ENCODE measurements around the gene ARL16.

The ARL16 gene

DNA sequence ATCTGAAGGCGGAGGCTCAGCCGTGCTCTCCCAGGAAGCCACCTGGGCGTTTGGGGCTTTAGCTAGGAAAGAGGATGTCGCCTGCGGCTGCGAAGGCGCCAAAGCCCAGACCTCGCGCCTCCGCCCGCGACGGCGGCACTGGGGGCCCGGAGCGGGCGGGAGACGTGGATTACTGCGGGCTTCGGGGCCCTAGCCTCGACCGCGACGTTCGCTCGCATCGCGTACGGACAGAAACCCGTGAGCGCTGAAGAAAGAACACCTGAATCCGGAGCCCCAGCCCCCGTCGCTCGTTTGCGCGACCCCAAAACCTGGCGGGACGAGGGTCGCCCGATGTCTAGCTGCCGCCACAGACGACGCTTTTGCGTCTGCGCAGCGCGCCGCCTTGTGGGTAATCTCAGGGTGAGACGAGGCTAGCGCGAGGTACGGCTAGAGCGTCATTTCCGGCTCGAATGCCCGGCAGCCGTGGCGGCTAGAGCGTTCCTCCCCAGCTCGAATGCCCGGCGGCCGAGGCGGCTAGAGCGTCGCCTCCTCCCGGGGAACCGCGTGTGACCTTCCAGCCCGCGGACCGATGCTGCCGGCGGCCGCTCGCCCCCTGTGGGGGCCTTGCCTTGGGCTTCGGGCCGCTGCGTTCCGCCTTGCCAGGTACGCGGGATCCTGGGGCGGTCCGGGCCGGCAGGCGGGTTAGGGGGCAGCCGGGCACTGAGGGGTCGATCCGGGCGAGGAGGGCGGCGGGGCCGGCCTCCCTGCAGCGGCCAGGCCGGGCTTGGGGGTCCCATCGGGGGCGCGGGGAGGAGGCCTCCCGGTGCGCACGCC lies 19.5 kb upstream of the ARL16 start, which contains the start of gene MRPL12:
TSS of gene MRPL12 (plus strand) at position 434 of the 813 bp plus-strand sequence. CDS start at position 569, 135 bp downstream.
- H3K36me3 ChIP-seq (ENCODE audit: control insufficient read depth, insufficient read depth, low read length): peaks cover 42% of the 10 kb centered on the region
- peaks cover 15% of the 10 kb centered on the region for H3K4me1 ChIP-seq (ENCODE audit: control insufficient read depth, insufficient read depth, low read length)

DNA sequence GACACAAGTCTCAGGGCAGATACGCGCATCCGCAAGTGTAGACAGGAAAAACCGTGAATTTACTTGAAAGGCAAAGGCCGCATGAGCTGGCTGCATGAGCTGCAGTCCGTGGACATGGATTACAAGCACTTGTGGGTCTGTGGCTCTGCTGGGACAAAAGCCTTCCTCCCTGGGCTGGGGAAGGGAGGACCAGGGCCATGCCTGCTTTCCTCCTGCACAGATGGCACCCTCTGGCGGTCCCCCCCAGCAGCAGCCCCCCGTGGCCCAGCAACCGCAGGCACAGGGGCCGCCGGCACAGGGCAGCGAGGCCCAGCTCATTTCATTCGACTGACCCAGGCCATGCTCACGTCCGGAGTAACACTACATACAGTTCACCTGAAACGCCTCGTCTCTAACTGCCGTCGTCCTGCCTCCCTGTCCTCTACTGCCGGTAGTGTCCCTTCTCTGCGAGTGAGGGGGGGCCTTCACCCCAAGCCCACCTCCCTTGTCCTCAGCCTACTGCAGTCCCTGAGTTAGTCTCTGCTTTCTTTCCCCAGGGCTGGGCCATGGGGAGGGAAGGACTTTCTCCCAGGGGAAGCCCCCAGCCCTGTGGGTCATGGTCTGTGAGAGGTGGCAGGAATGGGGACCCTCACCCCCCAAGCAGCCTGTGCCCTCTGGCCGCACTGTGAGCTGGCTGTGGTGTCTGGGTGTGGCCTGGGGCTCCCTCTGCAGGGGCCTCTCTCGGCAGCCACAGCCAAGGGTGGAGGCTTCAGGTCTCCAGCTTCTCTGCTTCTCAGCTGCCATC lies 17.9 kb upstream of the ARL16 start:
- Histone ChIP-seq H3K27ac (ENCODE audit: insufficient read depth, low read depth, low read length, poor library complexity, severe bottlenecking) (no peak overlapping the region), H3K4me3 (ENCODE audit: insufficient read depth, low read depth, low read length) (peak overlapping the region; percentile 99), H3K4me1 (ENCODE audit: control insufficient read depth, insufficient read depth, low read length) (peaks cover 15% of the 10 kb centered on the region), H3K9me3 (ENCODE audit: control insufficient read depth, low read length) (no peaks in the 10 kb centered on the region), H3K27me3 (ENCODE audit: control insufficient read depth, insufficient read depth, low read length, poor library complexity, severe bottlenecking) (no peaks in the 10 kb centered on the region), H3K36me3 (ENCODE audit: control insufficient read depth, insufficient read depth, low read length) (peaks cover 32% of the 10 kb centered on the region)
- 89 to 92% methylated on average over 23 of the region's 23 CpGs for WGBS, 2 experiments

More for the DNA sequence above, 19.5 kb upstream of the ARL16 start, which contains the start of gene MRPL12:
- Histone ChIP-seq H3K4me3 (ENCODE audit: insufficient read depth, low read depth, low read length) (peak within 1 kb of the TSS; percentile 99), H3K27me3 (ENCODE audit: control insufficient read depth, insufficient read depth, low read length, poor library complexity, severe bottlenecking) (no peaks in the 10 kb centered on the region), H3K27ac (ENCODE audit: insufficient read depth, low read depth, low read length, poor library complexity, severe bottlenecking) (peak within 1 kb of the TSS; percentile 6), H3K9me3 (ENCODE audit: control insufficient read depth, low read length) (no peaks in the 10 kb centered on the region)
- 0% methylated on average over 102 of the region's 102 CpGs for WGBS, 2 experiments

DNA sequence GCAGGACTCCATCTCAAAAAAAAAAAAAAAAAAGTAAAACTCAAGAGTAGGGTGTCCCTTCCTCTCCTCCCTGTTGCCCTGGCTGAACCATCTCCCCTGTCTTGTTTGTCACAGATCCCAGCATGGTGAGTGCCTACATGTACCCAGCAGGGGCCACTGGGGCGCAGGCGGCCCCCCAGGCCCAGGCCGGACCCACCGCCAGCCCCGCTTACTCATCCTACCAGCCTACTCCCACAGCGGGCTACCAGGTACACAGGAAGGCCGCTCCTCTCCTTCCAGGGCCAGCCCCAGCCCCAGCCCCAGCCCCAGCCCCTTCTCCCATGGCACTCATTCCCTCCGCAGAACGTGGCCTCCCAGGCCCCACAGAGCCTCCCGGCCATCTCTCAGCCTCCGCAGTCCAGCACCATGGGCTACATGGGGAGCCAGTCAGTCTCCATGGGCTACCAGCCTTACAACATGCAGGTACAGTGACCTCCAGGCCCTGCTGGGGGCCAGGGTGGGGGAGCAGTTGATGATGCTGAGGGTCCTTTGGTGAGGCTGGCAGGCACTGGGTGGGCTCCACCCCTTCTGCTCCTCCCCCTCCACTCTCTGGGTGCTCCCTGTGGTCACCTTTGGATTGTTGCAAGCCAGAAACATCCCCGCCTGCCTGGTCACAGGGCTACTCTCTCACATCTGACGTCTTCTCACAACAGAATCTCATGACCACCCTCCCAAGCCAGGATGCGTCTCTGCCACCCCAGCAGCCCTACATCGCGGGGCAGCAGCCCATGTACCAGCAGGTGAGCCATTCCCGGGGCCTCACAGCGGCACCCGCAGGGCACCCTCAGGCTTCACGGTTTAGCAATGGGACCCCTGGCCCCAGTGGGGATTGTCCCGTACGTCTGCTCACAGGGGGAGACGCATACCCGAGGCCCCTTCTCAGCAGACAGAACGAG lies 17.0 kb upstream of the ARL16 start:
- H3K4me1 ChIP-seq (ENCODE audit: control insufficient read depth, insufficient read depth, low read length): peaks cover 15% of the 10 kb centered on the region
- no peaks in the 10 kb centered on the region for H3K9me3 ChIP-seq (ENCODE audit: control insufficient read depth, low read length)
- WGBS, 2 experiments: 94 to 95% methylated on average over 25 of the region's 25 CpGs
- no peak overlapping the region for H3K27ac ChIP-seq (ENCODE audit: insufficient read depth, low read depth, low read length, poor library complexity, severe bottlenecking)
- no peak overlapping the region for H3K4me3 ChIP-seq (ENCODE audit: insufficient read depth, low read depth, low read length)
- H3K36me3 ChIP-seq (ENCODE audit: control insufficient read depth, insufficient read depth, low read length): peaks cover 33% of the 10 kb centered on the region
- H3K27me3 ChIP-seq (ENCODE audit: control insufficient read depth, insufficient read depth, low read length, poor library complexity, severe bottlenecking): no peaks in the 10 kb centered on the region

DNA sequence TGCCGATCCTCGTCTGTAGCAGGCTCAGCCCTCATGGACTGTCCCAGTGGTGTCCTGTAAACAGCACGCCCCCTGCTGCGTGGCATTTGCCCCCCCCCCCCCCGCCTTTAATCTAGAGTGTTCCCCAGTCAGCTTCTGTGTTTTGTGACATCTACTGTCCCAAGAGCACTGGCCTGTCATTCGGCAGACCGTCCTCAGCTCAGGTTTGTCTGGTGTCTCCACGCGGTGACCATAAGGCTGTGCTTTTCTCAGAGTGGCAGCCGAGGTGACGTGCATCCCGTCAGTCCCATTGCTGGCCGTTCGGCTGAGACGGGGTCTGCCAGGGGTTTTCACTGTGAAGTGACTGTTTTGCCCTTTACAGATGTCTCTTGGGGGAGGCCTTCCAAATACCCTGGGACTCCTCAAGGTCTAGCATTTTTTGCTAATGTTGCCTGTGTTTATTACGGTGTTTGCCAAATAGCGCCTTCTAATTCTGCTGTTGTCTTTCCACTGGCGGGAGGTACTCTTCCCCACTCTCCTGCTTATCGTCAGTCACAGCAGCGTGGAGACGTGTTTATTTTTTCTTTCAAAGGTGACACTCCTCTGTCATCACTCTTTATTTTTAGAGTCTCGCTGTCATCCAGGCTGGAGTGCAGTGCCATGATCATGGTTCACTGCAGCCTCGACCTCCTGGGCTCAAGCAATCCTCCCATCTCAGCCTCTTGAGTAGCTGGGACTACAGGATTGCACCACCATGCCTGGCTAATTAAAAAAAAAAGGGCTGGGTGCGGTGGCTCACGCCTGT lies 13.9 kb upstream of the ARL16 start:
- H3K4me3 ChIP-seq (ENCODE audit: insufficient read depth, low read depth, low read length): no peak overlapping the region
- no peaks in the 10 kb centered on the region for H3K9me3 ChIP-seq (ENCODE audit: control insufficient read depth, low read length)
- H3K27ac ChIP-seq (ENCODE audit: insufficient read depth, low read depth, low read length, poor library complexity, severe bottlenecking): no peak overlapping the region
- H3K4me1 ChIP-seq (ENCODE audit: control insufficient read depth, insufficient read depth, low read length): peaks cover 10% of the 10 kb centered on the region
- peaks cover 49% of the 10 kb centered on the region for H3K36me3 ChIP-seq (ENCODE audit: control insufficient read depth, insufficient read depth, low read length)
- WGBS, 2 experiments: 92 to 94% methylated on average over 25 of the region's 25 CpGs
- H3K27me3 ChIP-seq (ENCODE audit: control insufficient read depth, insufficient read depth, low read length, poor library complexity, severe bottlenecking): no peaks in the 10 kb centered on the region

DNA sequence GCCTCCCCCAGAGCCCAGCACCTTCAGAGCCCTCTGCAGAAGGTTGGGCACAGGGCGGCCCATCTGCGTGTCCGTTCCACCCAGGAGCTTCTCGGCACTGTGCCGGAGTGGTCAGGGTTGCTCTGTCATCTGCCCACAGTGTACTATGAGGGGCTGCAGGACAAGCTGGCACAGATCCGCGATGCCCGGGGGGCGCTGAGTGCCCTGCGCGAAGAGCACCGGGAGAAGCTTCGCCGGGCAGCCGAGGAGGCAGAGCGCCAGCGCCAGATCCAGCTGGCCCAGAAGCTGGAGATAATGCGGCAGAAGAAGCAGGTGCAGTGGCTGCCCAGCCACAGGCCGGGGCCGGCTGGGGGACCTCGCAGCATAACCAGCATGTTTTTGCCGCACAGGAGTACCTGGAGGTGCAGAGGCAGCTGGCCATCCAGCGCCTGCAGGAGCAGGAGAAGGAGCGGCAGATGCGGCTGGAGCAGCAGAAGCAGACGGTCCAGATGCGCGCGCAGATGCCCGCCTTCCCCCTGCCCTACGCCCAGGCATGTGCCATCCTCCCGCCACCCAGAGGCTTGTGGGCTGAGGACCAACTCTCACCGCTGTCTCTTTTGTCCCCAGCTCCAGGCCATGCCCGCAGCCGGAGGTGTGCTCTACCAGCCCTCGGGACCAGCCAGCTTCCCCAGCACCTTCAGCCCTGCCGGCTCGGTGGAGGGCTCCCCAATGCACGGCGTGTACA lies 12.8 kb upstream of the ARL16 start:
- Histone ChIP-seq H3K4me1 (ENCODE audit: control insufficient read depth, insufficient read depth, low read length) (peaks cover 1% of the 10 kb centered on the region), H3K27me3 (ENCODE audit: control insufficient read depth, insufficient read depth, low read length, poor library complexity, severe bottlenecking) (no peaks in the 10 kb centered on the region), H3K27ac (ENCODE audit: insufficient read depth, low read depth, low read length, poor library complexity, severe bottlenecking) (no peak overlapping the region), H3K9me3 (ENCODE audit: control insufficient read depth, low read length) (no peaks in the 10 kb centered on the region), H3K4me3 (ENCODE audit: insufficient read depth, low read depth, low read length) (no peak overlapping the region), H3K36me3 (ENCODE audit: control insufficient read depth, insufficient read depth, low read length) (peaks cover 44% of the 10 kb centered on the region)
- WGBS, 2 experiments: 95 to 96% methylated on average over 40 of the region's 40 CpGs

DNA sequence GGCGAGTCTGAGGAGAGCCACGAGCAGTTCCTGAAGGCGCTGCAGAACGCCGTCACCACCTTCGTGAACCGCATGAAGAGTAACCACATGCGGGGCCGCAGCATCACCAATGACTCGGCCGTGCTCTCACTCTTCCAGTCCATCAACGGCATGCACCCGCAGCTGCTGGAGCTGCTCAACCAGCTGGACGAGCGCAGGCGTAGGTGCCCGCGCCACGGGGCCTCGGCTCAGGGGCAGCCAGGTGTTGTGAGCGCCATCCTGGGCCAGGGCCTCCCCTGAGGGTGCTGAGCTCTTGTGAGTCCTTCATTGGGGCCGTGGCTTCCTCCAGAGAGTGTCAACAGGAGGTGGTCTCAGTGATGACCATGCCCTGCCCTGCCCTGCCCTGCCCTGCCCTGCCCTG lies 12.2 kb upstream of the ARL16 start:
- H3K27me3 ChIP-seq (ENCODE audit: control insufficient read depth, insufficient read depth, low read length, poor library complexity, severe bottlenecking): no peaks in the 10 kb centered on the region
- H3K27ac ChIP-seq (ENCODE audit: insufficient read depth, low read depth, low read length, poor library complexity, severe bottlenecking): no peak overlapping the region
- H3K9me3 ChIP-seq (ENCODE audit: control insufficient read depth, low read length): no peaks in the 10 kb centered on the region
- no peak overlapping the region for H3K4me3 ChIP-seq (ENCODE audit: insufficient read depth, low read depth, low read length)
- 96 to 97% methylated on average over 22 of the region's 22 CpGs for WGBS, 2 experiments
- no peaks in the 10 kb centered on the region for H3K4me1 ChIP-seq (ENCODE audit: control insufficient read depth, insufficient read depth, low read length)
- peaks cover 39% of the 10 kb centered on the region for H3K36me3 ChIP-seq (ENCODE audit: control insufficient read depth, insufficient read depth, low read length)

DNA sequence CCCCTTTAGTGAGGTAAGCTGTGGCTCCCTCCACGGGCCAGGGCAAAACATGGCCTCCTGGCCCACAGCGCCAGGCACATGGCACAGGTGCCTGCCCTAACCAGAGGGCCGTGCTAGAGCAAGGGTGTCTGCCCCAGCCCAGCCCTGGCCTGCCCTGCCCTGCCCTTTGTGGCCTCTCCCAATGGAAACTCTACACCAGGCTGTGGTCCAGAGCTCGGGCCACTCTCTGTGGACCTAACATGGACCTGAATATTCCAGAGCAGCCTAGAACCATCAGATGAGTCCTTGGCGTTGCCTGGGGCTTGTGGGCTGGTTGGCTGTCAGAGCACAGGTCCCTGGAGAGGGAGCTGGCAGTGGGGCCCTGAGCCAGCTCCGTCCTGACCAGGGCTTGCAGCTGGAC lies 11.6 kb upstream of the ARL16 start:
- Histone ChIP-seq H3K27ac (ENCODE audit: insufficient read depth, low read depth, low read length, poor library complexity, severe bottlenecking) (no peak overlapping the region), H3K4me3 (ENCODE audit: insufficient read depth, low read depth, low read length) (no peak overlapping the region), H3K27me3 (ENCODE audit: control insufficient read depth, insufficient read depth, low read length, poor library complexity, severe bottlenecking) (no peaks in the 10 kb centered on the region), H3K4me1 (ENCODE audit: control insufficient read depth, insufficient read depth, low read length) (no peaks in the 10 kb centered on the region), H3K36me3 (ENCODE audit: control insufficient read depth, insufficient read depth, low read length) (peaks cover 39% of the 10 kb centered on the region), H3K9me3 (ENCODE audit: control insufficient read depth, low read length) (no peaks in the 10 kb centered on the region)
- WGBS, 2 experiments: 95 to 96% methylated on average over 6 of the region's 6 CpGs

DNA sequence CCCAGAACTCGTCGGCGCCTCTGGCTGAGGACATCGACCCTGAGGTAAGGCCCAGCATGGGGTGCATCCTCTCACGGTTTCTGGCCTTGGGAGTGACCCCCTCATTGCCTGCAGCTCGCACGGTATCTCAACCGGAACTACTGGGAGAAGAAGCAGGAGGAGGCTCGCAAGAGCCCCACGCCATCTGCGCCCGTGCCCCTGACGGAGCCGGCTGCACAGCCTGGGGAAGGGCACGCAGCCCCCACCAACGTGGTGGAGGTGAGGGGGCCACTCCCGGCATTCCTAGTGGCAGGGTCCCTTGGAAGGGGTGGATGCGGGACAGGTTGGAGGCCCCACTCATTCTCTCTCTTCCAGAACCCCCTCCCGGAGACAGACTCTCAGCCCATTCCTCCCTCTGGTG lies 11.2 kb upstream of the ARL16 start:
- Histone ChIP-seq H3K9me3 (ENCODE audit: control insufficient read depth, low read length) (no peaks in the 10 kb centered on the region), H3K36me3 (ENCODE audit: control insufficient read depth, insufficient read depth, low read length) (peaks cover 36% of the 10 kb centered on the region), H3K27me3 (ENCODE audit: control insufficient read depth, insufficient read depth, low read length, poor library complexity, severe bottlenecking) (no peaks in the 10 kb centered on the region), H3K27ac (ENCODE audit: insufficient read depth, low read depth, low read length, poor library complexity, severe bottlenecking) (no peak overlapping the region), H3K4me3 (ENCODE audit: insufficient read depth, low read depth, low read length) (no peak overlapping the region), H3K4me1 (ENCODE audit: control insufficient read depth, insufficient read depth, low read length) (no peaks in the 10 kb centered on the region)
- 95 to 96% methylated on average over 19 of the region's 19 CpGs for WGBS, 2 experiments

All from ectodermal cell (in vitro differentiated cells).